HepG2 (cell line): ENCODE results near the gene IGSF21.

ENCODE experiments used
- HDAC2 ChIP-seq: sonication (generic); formaldehyde crosslinking; IDR thresholded peaks from 2 replicates; pipeline ENCODE4 v1.4.0; 2020; ENCODE audit warnings: missing genetic modification reagents
- ZNF30 ChIP-seq: sonication (generic); formaldehyde crosslinking; IDR thresholded peaks from 2 replicates; pipeline ENCODE4 v1.5.0; 2020; ENCODE audit warnings: mild to moderate bottlenecking, missing genetic modification reagents

- TF ChIP-seq ZNF30 (CRISPR knock-in tag) (no peak), HDAC2 (CRISPR knock-in tag) (no peak)
Observed at GRCh38 chr1:18234790-18235242, 127.2 kb downstream of the IGSF21 start.
